ENCODE data around the gene ENDOG.

GRCh38 chr9:128825923-128826700, 7.8 kb downstream of the ENDOG start:
- no peak for TF ChIP-seq POLR2A (IDR thresholded peaks at IDR 0.05)
- TF ChIP-seq, protein P1, sequence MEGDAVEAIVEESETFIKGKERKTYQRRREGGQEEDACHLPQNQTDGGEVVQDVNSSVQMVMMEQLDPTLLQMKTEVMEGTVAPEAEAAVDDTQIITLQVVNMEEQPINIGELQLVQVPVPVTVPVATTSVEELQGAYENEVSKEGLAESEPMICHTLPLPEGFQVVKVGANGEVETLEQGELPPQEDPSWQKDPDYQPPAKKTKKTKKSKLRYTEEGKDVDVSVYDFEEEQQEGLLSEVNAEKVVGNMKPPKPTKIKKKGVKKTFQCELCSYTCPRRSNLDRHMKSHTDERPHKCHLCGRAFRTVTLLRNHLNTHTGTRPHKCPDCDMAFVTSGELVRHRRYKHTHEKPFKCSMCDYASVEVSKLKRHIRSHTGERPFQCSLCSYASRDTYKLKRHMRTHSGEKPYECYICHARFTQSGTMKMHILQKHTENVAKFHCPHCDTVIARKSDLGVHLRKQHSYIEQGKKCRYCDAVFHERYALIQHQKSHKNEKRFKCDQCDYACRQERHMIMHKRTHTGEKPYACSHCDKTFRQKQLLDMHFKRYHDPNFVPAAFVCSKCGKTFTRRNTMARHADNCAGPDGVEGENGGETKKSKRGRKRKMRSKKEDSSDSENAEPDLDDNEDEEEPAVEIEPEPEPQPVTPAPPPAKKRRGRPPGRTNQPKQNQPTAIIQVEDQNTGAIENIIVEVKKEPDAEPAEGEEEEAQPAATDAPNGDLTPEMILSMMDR (IDR thresholded peaks at IDR 0.05): no peak
- TF ChIP-seq POLR2AphosphoS5 (IDR thresholded peaks at IDR 0.05; ENCODE audit: insufficient read depth in 1 of 2, low read depth in 1 of 2): no peak
